DMS153 treated with DMSO at 0.1 percent for 48 hours (cell line): ENCODE results near the gene XYLT1.

ENCODE experiments used
- DNase-seq: peaks from one replicate; lab custom pipeline; 2025; ENCODE audit not compliant: unreplicated experiment; lab: John Stamatoyannopoulos, UW

XYLT1 gene

GRCh38 chr16:17404941-17405689 is 65.6 kb downstream of the XYLT1 start:
- DNase-seq, result no peak

- no peak for DNase-seq
These were observed 66.8 kb downstream of the XYLT1 start for GRCh38 chr16:17403859-17404545.

GRCh38 chr16:17403156-17403809 is 67.5 kb downstream of the XYLT1 start:
- DNase-seq, result no peak

- peak; percentile 89 for DNase-seq
These were observed 73.3 kb downstream of the XYLT1 start for GRCh38 chr16:17397499-17397891.

- peak; percentile 95 for DNase-seq
These were observed 73.8 kb downstream of the XYLT1 start for GRCh38 chr16:17396762-17397498.

- DNase-seq, result no peak
These were observed 74.8 kb downstream of the XYLT1 start for GRCh38 chr16:17395849-17396480.

GRCh38 chr16:17392857-17393692 is 77.7 kb downstream of the XYLT1 start:
- no peak for DNase-seq

- DNase-seq, result no peak
These were observed 78.5 kb downstream of the XYLT1 start for GRCh38 chr16:17392127-17392856.

GRCh38 chr16:17391715-17392114 is 79.0 kb downstream of the XYLT1 start:
- DNase-seq, result no peak

- no peak for DNase-seq
These were observed 81.4 kb downstream of the XYLT1 start for GRCh38 chr16:17389384-17389783.

GRCh38 chr16:17387256-17387655 is 83.5 kb downstream of the XYLT1 start:
- no peak for DNase-seq

GRCh38 chr16:17386229-17386628 is 84.5 kb downstream of the XYLT1 start:
- DNase-seq, result no peak

- no peak for DNase-seq
These were observed 86.3 kb downstream of the XYLT1 start for GRCh38 chr16:17384471-17384870.

- DNase-seq, result no peak
These were observed 87.6 kb downstream of the XYLT1 start for GRCh38 chr16:17382949-17383863.

GRCh38 chr16:17382514-17382913 is 88.2 kb downstream of the XYLT1 start:
- DNase-seq, result no peak

GRCh38 chr16:17381784-17382183 is 89.0 kb downstream of the XYLT1 start:
- no peak for DNase-seq

GRCh38 chr16:17380613-17381012 is 90.1 kb downstream of the XYLT1 start:
- DNase-seq, result no peak

- no peak for DNase-seq
These were observed 91.6 kb downstream of the XYLT1 start for GRCh38 chr16:17379121-17379571.
